NT2/D1 (cell line): Measurements from ENCODE around the gene CBX2.

ENCODE experiments used
- YY1 ChIP-seq: IDR thresholded peaks from 2 replicates; pipeline ENCODE4 v1.6.1; 2011; ENCODE audit not compliant: insufficient read length, insufficient read depth
- ZNF274 ChIP-seq: IDR thresholded peaks from 2 replicates; pipeline ENCODE4 v1.6.1; 2011; ENCODE audit warnings: mild to moderate bottlenecking, low read depth, low read length

DNA sequence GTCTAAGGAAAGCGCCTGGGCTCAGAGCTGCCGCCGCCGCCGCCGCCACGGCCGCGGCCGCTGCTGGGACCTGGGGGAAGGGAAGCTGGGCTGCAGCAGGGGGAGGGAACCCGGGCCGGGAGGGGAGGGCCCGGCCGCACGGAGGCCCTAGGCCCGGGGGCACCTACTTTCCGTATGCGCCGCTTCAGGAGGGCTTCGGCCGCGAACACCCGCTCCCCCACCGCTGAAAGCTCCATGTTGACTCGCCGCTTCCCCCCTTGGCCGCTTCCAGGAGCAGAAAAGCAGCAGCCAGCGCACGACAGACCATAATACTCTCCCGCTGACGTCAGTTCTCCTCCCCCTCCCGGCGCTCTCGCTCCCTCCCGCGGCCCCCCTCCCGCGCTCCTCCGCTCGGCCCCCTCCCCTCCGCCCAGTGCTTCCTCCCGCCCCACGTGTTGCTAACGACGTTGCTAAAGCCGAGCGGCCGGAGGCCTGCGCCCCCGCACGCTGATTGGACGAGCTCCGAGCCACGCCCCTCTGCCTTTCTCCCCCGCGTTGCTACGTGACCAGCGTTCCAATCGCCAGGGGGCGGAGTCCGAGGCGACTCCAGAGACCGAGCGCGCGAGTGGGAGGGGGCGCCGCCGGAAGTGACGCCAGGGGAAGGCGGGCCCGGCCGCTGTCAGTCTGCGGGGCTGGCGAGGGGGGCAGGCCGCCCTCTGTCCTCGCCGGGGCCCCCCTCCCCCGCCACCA, 19.0 kb downstream of the CBX2 start, which contains the start of gene CBX8:
- TF ChIP-seq ZNF274 (no peak), YY1 (no peak)
